SIG-M5 treated with dmso at 0.1 percent for 504 hours (cell line): ENCODE results near the gene NELL2.
"Not testable (repeated sequence)": the region's sequence is repeated elsewhere in the genome, so short reads cannot be mapped to it uniquely, and the experiment has no call there.

Source experiments
- DNase-seq: peaks from one replicate; lab custom pipeline; 2025; ENCODE audit not compliant: unreplicated experiment; lab: John Stamatoyannopoulos, UW

Gene NELL2

DNA sequence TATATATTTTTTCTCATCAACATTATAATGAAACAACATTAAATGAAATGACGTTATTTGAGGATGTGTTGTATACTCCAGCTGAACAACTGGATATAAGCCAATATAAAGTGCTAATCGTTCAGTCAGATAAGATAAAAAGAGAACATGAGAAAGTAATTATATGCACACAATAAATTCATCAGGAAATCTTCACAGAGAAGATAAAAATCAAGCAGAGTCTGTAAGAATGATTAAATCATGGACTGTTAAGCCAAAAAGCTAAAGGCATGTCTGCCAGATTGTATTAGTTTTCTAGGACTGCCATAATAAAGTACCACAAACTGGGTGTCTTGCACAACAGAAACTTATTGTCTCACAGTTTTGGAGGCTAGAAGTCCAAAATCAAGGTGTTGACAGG is 178.6 kb downstream of the NELL2 start:
- DNase-seq, result no peak

DNA sequence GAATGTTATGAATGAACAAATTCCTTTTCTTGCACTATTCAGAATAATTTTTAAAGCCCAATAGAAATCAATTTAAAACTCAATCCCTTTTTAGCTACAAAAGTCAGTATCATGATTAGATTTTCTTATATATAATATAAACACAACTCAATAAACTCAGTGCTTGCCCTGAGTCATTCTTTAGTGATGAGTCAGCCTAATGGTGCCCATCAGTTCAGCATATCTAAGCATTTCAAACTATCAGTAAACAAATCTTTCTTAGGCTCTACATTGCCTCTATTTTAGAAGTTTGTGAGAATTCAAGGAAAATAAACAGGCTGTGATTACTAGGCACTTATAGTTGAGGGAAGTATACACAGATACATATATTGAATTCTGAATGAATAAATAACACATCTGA is 179.6 kb downstream of the NELL2 start:
- DNase-seq, result no peak

DNA sequence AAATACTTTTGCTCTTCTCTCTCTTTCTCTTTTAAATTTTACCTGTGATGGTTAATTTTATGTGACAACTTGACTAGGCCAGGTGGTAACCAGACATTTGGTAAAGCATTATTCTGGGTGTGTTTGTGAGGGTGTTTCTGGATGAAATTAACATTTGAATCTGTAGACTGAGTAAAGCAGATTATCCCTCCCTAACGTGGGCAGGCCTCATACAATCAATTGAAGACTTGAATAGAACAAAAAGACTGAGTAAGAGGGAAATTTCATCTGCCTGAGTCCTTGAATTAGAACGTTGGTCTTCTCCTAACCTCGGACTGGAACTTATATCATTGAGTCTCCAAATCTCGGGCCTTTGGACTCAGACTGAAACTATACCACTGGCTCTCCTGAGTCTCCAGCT is 182.1 kb downstream of the NELL2 start:
- no peak for DNase-seq

DNA sequence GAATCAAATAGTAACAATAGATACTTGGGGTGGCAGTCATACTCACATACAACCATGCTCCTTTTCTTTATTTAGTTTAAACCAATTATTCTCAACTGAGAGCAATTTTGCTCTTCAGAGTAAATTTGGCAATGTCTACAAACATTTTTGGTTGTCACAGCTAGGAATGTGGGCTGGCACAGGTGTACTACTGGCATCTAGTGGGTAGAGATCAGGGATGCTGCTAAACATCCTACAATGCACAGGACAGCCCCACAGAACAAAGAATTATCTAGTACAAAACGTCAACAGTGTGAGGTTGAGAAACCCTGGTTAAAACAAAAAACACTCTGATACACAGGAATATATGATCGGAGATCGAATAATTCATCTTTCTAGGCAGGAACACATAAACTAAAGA is 186.5 kb downstream of the NELL2 start:
- DNase-seq, result no peak

DNA sequence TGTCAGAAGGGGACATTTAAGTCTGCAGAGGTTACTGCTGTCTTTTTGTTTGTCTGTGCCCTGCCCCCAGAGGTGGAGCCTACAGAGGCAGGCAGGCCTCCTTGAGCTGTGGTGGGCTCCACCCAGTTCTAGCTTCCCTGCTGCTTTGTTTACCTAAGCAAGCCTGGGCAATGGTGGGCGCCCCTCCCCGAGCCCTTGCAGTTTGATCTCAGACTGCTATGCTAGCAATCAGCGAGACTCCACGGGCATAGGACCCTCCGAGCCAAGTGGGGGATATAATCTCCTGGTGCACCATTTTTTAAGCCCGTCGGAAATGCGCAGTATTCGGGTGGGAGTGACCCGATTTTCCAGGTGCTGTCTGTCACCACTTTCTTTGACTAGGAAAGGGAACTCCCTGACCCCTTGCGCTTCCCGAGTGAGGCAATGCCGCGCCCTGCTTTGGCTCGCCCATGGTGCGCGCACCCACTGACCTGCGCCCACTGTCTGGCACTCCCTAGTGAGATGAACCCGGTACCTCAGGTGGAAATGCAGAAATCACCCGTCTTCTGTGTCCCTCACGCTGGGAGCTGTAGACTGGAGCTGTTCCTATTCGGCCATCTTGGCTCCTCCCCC is 189.2 kb downstream of the NELL2 start:
- DNase-seq, result not testable (repeated sequence)

DNA sequence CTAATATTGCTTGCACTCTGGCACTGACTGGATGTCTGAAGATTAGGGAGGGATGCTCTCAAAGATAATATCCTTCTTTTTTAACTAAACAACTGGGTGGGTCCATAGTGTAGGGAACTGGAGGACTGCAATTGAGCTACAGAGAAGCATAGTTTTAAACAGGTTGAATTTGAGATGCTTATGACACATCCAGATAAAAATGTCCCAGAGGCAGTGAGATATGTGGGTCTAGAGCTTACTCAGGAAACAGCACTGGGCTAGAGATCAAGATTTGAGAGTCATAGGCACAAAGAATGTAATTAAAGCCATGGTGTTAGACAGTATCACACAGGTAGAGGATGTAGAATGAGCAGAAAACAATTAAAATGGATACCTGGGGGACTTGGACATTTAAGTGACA is 198.4 kb downstream of the NELL2 start:
- DNase-seq, result no peak

DNA sequence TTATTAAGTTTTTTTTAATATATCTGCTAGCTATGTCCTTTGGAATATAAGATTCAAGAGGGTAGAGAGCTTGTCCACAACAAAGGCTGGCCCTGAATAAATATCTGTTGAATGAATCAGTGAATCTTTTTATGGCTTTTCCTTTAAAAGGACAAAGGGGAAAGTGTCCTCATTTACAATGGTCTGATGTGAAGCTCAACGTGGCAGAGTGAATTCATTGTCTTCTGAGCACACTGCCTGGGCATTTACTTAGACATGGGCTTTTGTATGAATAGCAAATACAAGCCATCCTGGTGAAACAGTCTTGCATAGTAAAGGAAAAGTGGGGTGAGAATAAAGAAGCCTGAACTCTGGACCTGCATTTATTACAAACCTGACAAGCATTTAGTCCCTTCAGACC is 201.2 kb downstream of the NELL2 start:
- no peak for DNase-seq

DNA sequence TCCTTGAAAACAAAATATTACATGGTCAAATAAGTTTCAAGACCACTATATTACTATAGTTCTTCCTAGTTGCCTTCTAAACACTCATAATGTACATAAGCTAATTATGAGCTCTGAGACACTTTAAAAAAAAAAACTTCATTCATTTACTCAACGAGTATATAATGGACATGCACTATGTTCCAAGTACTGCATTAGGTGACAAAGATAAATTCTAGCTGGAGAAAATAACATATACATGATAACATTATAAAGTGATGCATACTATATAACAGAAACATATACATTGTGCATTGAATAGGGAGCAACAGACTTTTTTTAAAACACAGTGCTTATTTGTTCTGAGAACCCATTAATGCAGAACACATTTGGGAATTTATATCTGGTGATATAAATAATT is 202.3 kb downstream of the NELL2 start:
- DNase-seq, result no peak

DNA sequence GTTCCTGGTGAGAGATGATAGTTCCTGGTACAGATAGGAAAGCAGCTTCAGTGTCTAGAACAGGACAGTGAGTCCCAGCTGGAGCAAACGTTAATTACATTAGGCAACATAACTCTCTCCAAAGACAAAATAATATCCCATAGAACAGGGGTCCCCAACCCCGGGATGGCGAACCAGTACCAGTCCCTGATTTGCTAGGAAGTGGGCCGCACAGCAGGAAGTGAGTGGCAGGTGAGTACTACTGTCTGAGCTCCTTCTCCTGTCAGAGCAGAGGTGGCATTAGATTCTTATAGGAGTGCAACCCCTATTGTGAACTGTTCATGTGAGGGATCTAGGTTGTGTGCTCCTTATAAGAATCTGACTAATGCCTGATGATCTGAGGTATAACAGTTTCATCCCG is 204.1 kb downstream of the NELL2 start:
- no peak for DNase-seq

DNA sequence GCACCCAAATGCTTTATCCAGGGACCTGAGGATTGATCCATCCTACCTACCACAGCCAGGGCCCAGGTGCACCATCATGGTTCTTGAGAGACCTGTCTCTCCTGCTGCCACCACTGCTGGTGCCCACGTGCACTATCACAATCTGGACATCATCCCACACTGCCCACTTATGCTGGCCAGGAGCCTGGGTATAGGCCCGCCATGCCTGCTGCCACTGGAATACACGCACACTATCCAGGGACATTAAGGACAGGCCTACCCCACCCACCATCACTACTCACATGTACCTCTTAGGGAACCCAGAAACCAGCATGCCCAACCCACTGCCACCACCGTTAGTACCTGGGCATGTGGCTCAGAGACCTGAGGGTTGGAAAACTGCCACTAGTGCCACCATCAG is 207.7 kb downstream of the NELL2 start:
- no peak for DNase-seq

DNA sequence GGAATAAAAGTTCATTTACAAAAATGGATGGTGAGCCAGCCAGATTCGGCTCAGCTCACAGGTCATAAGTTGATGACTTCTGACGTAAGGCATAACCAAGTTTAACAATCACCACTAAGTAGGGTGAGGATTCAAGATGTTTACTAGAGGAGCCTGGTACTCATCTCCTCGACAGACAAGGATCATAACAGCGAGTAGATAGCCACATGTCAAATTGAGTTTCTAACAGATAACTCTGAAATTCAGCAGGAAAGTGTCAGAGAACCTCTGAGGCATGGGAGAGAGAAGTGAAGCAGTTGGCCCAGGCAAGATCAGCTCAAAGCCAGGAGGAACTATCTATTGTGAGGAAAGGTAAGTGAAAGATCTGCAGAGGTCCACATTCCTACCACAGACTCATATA is 208.7 kb downstream of the NELL2 start:
- no peak for DNase-seq

DNA sequence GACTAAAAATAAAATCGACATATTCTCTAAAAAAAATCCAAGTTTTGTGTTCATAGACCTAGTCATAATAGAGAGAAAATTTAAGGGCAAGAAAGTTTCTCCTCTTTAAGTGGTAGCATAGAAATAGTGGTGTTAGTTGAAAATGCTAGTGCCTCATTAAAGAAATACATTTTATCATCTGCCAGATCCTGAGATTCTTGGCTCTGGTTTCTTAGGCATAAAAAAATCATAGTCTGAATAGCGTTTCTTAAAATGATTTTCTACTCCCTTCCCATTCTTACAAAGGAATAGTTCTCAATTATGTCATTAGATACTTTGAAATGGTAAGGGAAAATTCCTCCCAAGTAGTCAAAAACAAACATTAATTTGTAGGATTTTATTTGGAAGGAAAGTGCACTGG is 212.8 kb downstream of the NELL2 start:
- no peak for DNase-seq

DNA sequence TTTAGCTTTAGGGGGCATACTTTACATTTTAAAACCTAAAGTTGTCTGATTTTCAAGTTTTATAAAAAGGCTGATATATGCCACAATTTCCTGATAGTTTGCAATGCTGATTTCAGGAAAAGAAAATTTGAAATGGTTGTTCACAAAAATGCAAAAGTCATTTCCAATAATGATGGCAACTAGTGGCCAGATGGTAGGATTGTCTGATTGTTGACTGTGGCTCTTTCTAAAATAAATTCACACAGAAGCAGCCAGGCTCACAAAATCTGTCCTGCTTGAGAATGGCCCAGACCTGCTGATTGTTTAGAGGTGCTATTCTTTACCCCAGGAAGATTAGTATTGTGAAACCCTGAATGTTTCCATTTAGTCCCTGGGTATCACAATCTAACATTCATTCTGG is 220.3 kb downstream of the NELL2 start:
- no peak for DNase-seq

DNA sequence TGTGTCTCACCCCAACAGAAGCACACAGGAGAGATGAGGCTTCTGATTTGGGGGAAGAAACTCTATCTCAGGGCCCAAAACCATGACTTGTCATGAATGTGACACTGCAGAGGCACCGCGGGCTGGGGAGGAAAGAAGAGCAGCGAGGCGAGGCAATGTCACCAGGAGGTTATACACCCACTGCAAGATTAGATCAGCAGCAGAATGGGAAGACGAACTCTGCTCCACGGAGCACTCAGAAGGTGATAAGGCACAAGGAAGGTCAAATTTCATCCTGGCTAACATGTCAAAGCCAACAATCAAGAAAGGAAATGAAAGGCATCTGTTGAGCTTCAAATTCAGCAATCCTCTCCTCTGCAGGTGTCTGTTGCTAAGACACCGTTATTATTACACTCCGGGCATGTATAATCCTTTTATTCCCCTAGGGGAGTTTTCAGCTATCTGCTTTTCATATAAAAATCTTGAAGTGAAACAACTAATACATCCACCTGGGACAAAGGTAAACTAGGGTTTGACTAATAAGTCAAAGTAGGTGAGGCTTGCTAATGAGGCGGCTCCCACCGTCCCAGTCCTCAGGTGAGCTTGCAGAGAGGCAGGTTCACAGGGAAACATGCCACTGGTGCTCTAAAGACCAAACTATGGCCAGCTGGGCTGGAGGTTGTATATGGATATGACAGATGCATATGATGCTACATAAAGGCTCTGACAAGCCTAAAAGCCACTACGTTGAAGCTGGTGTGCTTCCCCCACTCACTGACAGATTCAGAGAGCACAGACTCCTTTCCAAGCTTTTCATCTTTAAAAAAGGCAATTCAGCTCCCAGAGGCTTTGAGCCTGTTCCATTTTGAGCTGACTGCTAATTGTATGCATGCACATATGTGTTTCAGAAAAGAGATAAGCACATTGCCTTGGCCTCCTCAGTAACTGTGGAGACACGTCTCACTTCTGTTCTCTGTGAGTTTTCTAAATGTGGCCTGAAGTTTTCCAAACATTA is 221.2 kb downstream of the NELL2 start:
- no peak for DNase-seq

DNA sequence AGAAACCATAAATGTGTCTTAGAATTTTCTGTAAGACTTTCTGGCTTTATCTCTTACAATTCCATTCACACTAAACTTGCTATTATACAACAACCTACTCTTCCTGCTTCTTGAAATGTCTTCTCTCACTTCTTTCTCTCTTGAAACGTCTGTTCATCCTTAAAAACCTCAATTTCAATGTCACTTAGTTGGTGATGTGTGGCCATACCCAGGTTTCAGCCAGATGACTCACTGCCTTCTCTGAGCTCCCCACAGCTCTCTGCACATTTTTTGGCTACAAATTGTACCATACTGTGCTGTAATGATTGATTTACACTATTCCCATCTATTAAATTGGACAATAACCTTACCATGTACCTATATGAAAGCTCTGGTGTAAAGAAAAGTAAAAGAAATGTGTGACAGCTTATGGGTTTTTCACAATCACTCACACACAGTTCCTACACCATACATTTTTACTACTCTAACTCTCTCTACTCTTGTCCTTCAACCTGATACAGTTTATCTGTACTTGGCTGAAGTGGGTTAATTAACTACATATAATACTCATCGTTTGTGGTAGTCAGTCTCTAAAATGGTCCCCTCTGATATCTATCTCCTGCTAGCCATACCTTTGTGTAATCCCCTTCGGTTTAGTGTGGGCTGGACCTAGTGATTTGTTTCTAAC is 222.1 kb downstream of the NELL2 start:
- no peak for DNase-seq

DNA sequence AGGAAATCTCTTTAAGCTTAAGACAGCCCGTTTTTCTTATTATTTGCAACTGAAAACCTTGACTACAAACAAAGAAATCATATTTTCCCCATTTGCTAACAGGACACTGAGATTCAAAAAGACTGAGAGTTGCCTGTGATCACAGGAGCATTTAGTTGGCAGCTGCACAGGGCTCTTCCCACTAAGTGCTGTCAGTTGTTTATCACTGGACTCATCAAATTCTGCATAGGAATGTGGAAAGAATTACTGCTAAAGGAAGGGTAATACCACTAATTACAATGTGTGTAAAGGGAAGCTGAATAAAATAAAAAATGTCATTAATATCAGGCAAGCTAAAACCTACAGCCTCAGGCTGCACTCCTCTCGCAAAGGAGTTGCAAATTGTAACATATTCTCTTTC is 226.4 kb downstream of the NELL2 start:
- no peak for DNase-seq

DNA sequence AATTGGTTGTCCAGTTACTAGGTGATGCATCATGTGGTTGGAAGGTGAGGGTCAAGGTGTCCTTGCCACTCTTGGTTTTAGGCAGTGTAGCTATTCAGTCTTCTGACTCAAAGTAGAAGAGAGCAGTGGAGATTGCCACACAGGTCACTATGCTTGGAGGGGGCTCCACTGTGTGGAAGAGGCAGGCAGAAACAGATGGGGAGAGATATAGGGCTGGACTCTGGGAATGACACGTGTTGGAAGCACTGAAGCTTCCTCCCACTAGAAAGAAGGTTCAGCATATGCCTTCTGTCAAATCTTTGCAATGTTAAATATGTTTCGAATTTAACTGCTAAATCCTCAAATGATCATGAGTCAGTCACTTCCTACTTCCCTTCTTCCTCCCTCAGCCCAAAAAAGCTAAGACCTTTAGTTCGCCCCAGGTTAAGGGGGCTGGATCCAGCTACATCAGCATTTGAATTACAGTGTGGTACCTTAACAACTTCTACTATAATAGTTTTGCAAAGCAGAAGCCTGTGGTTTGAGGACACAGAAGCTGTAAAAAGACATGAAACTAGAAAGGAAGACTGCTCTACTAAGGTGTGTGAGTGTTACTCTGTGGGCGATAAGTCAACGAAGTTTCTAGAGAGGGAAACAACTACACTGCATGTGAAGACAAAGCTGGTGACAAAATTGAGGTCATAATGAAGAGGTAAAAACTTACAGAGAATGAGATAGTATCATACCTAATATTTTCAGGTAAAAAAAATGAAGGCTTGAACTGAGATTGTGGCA is 228.0 kb downstream of the NELL2 start:
- DNase-seq, result no peak

DNA sequence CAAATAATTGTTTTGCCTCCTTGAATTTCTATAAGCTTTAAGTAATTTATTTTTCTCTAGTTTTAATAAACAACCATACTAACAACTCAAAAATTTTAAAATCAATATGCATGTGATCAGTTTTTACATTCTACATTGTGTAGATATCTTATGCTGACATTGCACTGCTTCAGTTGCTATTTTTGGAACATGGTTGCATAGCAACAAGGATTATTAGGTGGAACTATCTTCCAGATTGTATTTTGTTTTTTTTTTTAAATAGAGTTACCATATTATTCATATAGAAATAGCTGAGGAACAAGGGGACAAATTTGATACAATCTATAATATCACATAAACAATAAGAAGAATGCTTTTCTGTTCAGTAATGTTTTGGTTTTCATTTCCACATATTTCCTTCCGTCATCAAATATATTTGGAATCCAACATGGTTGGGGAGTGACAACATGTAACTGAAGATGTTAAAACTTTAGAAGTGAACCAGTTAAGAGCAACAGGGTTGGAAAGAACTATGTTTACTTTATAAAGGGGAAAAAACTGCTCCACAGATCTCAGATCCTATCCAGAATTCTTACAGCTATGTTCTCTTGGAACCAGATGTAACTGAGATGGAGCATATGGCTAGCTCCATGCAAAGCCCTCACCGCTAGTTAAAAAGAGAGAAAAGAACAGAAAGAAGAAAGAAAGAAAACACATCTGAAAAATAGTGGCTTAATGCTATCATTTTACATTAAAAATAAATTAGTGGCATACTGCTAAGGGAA is 235.5 kb downstream of the NELL2 start:
- no peak for DNase-seq

DNA sequence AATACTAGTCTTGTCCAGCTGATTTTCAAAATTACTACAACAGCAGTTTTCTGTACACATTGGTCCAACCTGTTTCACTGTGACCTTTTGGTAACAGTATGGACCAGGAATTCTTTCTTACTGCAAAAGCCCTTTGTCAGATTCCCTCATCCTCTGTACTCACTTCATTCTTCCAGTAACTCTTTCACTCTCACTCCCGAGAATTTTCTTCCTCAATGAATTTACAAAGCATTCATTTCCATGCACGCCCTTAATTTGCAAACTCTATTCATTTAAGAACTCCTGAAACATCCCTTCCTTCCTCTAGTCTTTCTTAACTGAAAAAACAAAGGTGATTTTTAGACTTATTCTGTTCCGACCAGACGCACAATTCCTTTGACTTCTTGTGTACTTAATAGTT is 238.2 kb downstream of the NELL2 start:
- DNase-seq, result no peak

DNA sequence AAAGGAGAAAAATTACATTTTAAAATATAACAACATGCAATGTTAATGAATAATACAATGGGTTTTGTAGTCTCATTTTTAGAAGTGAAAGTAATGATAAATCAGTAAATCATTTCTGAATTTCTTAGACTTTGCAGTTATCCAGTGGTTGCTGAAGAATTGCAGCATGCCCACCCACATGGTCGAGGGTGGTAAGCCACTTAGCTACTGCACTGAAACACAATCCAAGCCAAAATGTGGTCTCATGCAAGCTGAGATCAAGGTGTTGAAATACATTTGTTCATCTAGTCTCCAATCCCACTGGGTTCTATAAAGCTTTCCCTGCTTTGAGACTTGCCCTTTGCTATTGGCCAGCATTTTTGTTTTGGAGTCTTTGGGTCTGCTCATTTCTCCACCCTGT is 247.9 kb downstream of the NELL2 start:
- no peak for DNase-seq
